HEK293T (cell line): ENCODE data around the gene SLX4.

Experiments
- CTCF ChIA-PET: fragments of 350-600 bp; formaldehyde crosslinking; extraction: SDS; loops from one replicate; lab custom pipeline; 2021; ENCODE audit warnings: antibody characterized with exemption, inconsistent platforms; lab: Yijun Ruan, JAX
- POLR2A ChIA-PET: fragments of 350-600 bp; formaldehyde crosslinking; extraction: SDS; loops from one replicate; lab custom pipeline; 2020; ENCODE audit warnings: antibody characterized with exemption, inconsistent platforms; lab: Yijun Ruan, JAX
- DNase-seq: peaks from one replicate; pipeline ENCODE4 v3.0.0; 2012; ENCODE audit warnings: mixed read lengths; ENCODE audit errors: extremely low spot score
- ARNT ChIP-seq: fragments of 450-650 bp; IDR thresholded peaks from 2 replicates; pipeline ENCODE4 v1.6.1; 2017; ENCODE audit warnings: mild to moderate bottlenecking
- BHLHE40 ChIP-seq: fragments of 450-650 bp; IDR thresholded peaks from 2 replicates; pipeline ENCODE4 v1.6.1; 2016; ENCODE audit warnings: mild to moderate bottlenecking, moderate library complexity, borderline replicate concordance
- CTBP1 ChIP-seq: fragments of 450-650 bp; IDR thresholded peaks from 2 replicates; pipeline ENCODE4 v1.6.1; 2016; ENCODE audit warnings: borderline replicate concordance
- ELF4 ChIP-seq: fragments of 450-650 bp; IDR thresholded peaks from 2 replicates; pipeline ENCODE4 v1.6.1; 2017; ENCODE audit warnings: antibody characterized with exemption
- FOXA1 ChIP-seq: fragments of 450-650 bp; IDR thresholded peaks from 2 replicates; pipeline ENCODE4 v1.6.1; 2016; ENCODE audit warnings: mild to moderate bottlenecking
- FOXK2 ChIP-seq: fragments of 450-650 bp; IDR thresholded peaks from 2 replicates; pipeline ENCODE4 v1.6.1; 2016; ENCODE audit warnings: mild to moderate bottlenecking
- FOXM1 ChIP-seq: fragments of 450-650 bp; IDR thresholded peaks from 2 replicates; pipeline ENCODE4 v1.6.1; 2017; ENCODE audit warnings: mild to moderate bottlenecking, borderline replicate concordance
- HDGF ChIP-seq: fragments of 450-650 bp; IDR thresholded peaks from 2 replicates; pipeline ENCODE4 v1.6.1; 2017; ENCODE audit warnings: antibody characterized with exemption, borderline replicate concordance
- L3MBTL2 ChIP-seq: fragments of 450-650 bp; conservative IDR thresholded peaks from 2 replicates; pipeline ENCODE4 v1.6.1; 2016; ENCODE audit warnings: mild to moderate bottlenecking
- LEF1 ChIP-seq: fragments of 450-650 bp; IDR thresholded peaks from 2 replicates; pipeline ENCODE4 v1.6.1; 2017; ENCODE audit warnings: mild to moderate bottlenecking, borderline replicate concordance
- NFRKB ChIP-seq: fragments of 450-650 bp; IDR thresholded peaks from 2 replicates; pipeline ENCODE4 v1.6.1; 2016; ENCODE audit warnings: mild to moderate bottlenecking, moderate library complexity
- PKNOX1 ChIP-seq: fragments of 450-650 bp; IDR thresholded peaks from 2 replicates; pipeline ENCODE4 v1.6.1; 2016
- SP1 ChIP-seq: fragments of 450-650 bp; IDR thresholded peaks from 2 replicates; pipeline ENCODE4 v1.6.1; 2017
- SUZ12 ChIP-seq: fragments of 450-650 bp; IDR thresholded peaks from 2 replicates; pipeline ENCODE4 v1.6.1; 2016; ENCODE audit warnings: mild to moderate bottlenecking
- TARDBP ChIP-seq: fragments of 450-650 bp; IDR thresholded peaks from 2 replicates; pipeline ENCODE4 v1.6.1; 2016
- ZNF384 ChIP-seq: fragments of 450-650 bp; IDR thresholded peaks from 2 replicates; pipeline ENCODE4 v1.6.1; 2016

The SLX4 gene

GRCh38 chr16:3590736-3591435 lies 20.5 kb downstream of the SLX4 start:
- TF ChIP-seq ARNT = no peak
- TF ChIP-seq BHLHE40 = no peak
- no peak for TF ChIP-seq SUZ12
- TF ChIP-seq ELF4 = no peak
- no peak for TF ChIP-seq FOXM1
- no peak for TF ChIP-seq HDGF
- TF ChIP-seq SP1 = no peak
- TF ChIP-seq L3MBTL2 = no peak
- no peak for TF ChIP-seq FOXK2
- no peak for TF ChIP-seq CTBP1
- TF ChIP-seq TARDBP = no peak
- no peak for TF ChIP-seq FOXA1
- TF ChIP-seq NFRKB = no peak
- ChIA-PET CTCF (no interaction called here), POLR2A (no interaction called here)
- DNase-seq = no peak

- ChIA-PET POLR2A (no interaction called here), CTCF (no interaction called here)
- no peak for DNase-seq
- no peak for TF ChIP-seq BHLHE40
- TF ChIP-seq TARDBP = no peak
- TF ChIP-seq SUZ12 = no peak
- TF ChIP-seq ZNF384 = no peak
- TF ChIP-seq LEF1 = no peak
- TF ChIP-seq ARNT = no peak
- TF ChIP-seq HDGF = no peak
- no peak for TF ChIP-seq FOXA1
- no peak for TF ChIP-seq PKNOX1
- no peak for TF ChIP-seq CTBP1
- TF ChIP-seq SP1 = no peak
- no peak for TF ChIP-seq L3MBTL2
- no peak for TF ChIP-seq ELF4
- TF ChIP-seq FOXM1 = no peak
- no peak for TF ChIP-seq FOXK2
- no peak for TF ChIP-seq NFRKB
These were observed 21.3 kb downstream of the SLX4 start for GRCh38 chr16:3589991-3590701.

GRCh38 chr16:3589441-3589921 lies 21.9 kb downstream of the SLX4 start:
- no peak for TF ChIP-seq SP1
- TF ChIP-seq NFRKB = no peak
- TF ChIP-seq FOXK2 = no peak
- no peak for TF ChIP-seq PKNOX1
- no peak for TF ChIP-seq SUZ12
- TF ChIP-seq LEF1 = no peak
- no peak for TF ChIP-seq ARNT
- TF ChIP-seq ELF4 = no peak
- TF ChIP-seq CTBP1 = no peak
- no peak for TF ChIP-seq BHLHE40
- no peak for TF ChIP-seq FOXM1
- no peak for TF ChIP-seq FOXA1
- no peak for TF ChIP-seq ZNF384
- no peak for TF ChIP-seq L3MBTL2
- TF ChIP-seq TARDBP = no peak
- DNase-seq = no peak
- ChIA-PET POLR2A (no interaction called here), CTCF (no interaction called here)

GRCh38 chr16:3589001-3589400 lies 22.4 kb downstream of the SLX4 start:
- CTCF ChIA-PET = no interaction called here
- POLR2A ChIA-PET = no interaction called here
- no peak for DNase-seq
- no peak for TF ChIP-seq LEF1
- no peak for TF ChIP-seq FOXA1
- TF ChIP-seq CTBP1 = no peak
- TF ChIP-seq ARNT = no peak
- TF ChIP-seq NFRKB = no peak
- no peak for TF ChIP-seq ZNF384
- TF ChIP-seq TARDBP = no peak
- no peak for TF ChIP-seq SP1
- no peak for TF ChIP-seq HDGF
- no peak for TF ChIP-seq BHLHE40
- TF ChIP-seq FOXK2 = no peak
- no peak for TF ChIP-seq PKNOX1
- TF ChIP-seq L3MBTL2 = no peak
- no peak for TF ChIP-seq ELF4
- TF ChIP-seq SUZ12 = no peak
- no peak for TF ChIP-seq FOXM1

- CTCF ChIA-PET = no interaction called here
- POLR2A ChIA-PET = no interaction called here
- no peak for TF ChIP-seq BHLHE40
- no peak for DNase-seq
These were observed 23.8 kb downstream of the SLX4 start for GRCh38 chr16:3587547-3588110.
